HG03432 (cell line): ENCODE measurements around the gene MGMT.

Experiments
- ATAC-seq: cut with Tn5 transposase; IDR thresholded peaks from one replicate; pipeline ENCODE4 v1.9.1; 2021; ENCODE audit warnings: mild to moderate bottlenecking, moderate library complexity; ENCODE audit not compliant: unreplicated experiment

Gene MGMT

GRCh38 chr10:129678186-129678585 lies 211.1 kb downstream of the MGMT start:
- ATAC-seq: no peak

GRCh38 chr10:129679207-129679606 lies 212.2 kb downstream of the MGMT start:
- ATAC-seq: no peak

DNA sequence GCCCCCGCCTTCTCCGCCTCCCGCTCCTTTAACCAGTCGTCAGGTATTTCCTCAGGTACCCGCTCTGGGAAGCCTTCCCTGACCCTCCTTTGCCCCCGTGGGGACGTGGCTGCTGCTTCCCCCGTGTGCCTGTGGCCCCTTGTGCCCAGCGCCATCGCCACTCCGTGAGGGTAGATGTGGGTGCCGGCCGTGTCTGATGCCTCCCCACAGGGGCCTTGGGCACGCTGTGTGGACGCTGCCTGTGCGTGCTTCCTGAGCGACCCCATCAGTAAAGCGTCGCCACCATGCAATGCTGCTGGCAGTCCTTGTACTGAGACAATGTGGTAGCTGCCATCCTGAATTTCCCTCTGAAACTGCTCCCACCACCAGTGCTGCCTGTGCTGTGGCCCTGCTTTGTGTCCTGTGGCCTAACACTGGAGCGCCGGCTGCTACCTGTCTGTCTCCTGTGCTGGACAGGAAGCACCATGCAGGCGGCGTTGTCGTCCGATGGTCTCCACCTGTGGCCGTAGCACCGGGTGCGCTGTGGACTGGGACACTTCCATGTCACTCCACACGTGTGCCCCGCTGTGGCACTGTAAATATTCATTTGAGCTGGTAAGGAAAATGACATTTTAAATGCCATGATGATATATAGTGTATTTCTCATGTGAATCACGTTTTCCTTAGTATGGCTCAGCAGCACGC lies 213.8 kb downstream of the MGMT start:
- ATAC-seq: no peak

DNA sequence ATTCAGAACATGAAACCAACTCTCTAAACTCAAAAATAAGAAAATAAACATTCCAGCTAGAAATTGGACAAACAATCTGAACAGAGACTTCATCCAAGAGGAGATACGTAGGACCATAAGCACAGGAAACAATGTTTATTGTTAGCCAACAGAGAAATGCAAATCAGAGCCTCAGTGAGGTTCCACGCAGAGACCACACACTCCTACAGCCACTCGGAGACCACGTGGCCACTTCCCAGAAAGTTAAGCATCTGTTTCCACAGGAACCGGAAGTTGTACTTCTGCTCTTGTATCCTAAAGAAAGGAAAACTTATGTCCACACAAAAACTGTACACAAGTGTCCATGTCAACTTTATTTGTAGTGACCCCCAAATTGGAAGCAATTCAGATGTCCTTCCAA lies 214.8 kb downstream of the MGMT start:
- no peak for ATAC-seq

GRCh38 chr10:129683519-129683918 lies 216.5 kb downstream of the MGMT start:
- ATAC-seq: no peak

- ATAC-seq: no peak
Observed at GRCh38 chr10:129683920-129684319, 216.9 kb downstream of the MGMT start.

DNA sequence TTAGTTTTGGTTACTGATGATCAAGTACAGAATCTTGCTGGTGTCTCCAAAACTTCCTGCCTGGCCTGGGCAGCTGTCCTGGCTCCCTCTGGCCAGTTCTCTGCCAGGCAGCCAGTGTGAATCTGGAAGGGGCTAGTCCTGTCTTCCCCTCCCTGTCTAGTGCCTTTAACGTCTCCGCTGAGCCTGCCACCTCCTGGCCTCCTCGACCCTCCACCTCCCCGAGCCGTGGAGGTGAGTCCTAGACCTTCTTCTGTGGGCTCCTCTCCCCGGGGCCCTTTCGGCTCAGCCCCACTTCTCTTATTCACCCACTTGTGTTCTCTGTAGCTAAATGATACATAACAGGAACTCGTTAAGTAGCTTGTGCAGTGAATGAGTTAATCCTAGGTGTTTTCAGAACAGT lies 218.2 kb downstream of the MGMT start:
- ATAC-seq: no peak

DNA sequence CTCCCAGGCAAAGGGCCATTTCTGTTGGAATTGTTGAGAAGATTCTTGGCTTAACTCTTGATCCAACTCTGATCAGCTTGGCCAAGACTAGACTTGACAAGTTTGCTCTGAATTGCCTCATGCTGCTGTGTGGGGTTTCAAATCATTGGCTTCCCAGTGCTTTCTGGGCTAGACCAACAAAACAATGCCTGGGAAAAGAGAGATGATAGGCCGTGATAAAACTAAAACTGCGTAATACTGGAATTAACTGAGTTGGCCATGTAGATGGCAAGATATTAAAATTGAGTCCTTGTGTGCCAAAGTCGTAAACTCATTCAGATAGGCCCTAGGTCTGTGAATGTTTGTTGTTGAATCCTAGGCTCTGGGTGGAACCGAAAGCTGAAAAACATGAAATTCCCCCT lies 222.6 kb downstream of the MGMT start:
- ATAC-seq: no peak

DNA sequence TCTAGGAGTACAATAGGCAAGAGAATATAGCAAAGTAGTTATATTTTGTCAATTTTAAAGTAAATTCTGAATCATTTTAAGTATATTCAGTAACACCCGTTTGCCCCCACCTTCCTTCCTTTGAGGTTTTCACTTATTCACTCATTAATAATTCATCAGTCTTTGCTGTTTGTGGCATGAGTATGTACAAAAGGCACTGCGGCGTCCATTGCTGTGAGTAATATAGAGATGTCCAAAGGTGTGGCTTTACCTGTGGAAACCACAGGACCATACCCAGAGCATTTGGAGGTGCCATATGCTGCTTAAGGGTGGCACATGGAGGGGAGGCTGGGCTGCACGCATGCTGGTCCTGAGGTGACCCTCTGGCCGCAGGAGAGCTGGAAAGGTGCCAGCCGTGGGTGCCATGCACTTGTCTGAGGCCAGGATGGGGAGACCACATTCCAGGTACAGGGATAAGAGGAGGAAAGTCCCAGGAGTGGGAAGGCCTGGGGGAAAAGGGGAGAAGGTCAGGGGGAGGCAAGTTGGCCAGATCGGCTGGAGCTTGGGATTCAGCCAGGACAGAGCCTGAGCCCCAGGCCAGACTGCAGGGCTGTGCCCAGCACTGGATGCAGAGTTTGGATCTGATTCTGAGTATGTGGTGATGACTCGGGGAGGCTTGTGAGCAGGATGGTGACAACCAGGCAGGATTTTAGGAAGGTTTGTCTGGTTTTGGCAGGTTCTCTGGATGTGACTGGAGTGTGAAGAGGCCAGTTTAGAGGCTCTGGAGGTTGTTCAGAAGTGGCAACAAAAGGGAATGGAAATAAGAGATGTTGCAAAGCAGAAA lies 223.4 kb downstream of the MGMT start:
- ATAC-seq: no peak

DNA sequence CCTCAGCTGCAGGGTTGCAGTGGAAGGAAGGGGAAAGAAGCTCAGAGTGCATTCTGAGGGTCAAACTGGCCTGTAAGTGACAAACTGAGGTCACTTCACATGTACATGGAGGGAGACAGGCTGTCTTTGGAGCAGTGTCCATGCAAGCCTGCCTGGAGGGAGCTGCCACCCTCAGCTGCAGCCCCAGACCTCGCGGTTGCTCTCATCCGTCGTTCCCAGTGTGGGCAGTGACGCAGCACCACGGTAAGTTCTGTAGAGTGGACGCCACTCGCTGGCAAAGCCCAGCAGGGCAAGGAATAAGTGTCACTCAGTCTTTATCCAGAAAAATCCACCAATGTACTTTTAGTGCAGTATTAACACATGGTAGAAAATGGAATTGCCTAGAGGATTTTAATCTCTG lies 225.7 kb downstream of the MGMT start:
- ATAC-seq: no peak

DNA sequence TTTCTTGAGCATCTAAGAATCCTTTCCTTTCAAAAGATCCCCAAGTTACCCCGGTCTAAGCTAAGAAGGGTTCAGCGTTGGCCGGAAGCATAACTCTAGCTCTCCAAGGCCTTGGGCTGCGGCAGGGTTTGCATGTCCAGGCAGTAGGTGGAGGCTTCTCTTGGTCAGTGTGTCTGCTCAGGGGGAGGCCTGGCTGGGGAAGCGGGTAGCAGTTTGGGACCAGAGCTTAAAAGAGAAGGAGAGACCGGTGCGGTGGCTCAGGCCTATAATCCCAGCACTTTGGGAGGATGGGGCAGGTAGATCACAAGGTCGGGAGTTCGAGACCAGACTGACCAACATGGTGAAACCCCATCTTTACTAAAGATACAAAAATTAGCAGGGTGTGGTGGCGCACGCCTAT lies 226.3 kb downstream of the MGMT start:
- ATAC-seq: no peak

DNA sequence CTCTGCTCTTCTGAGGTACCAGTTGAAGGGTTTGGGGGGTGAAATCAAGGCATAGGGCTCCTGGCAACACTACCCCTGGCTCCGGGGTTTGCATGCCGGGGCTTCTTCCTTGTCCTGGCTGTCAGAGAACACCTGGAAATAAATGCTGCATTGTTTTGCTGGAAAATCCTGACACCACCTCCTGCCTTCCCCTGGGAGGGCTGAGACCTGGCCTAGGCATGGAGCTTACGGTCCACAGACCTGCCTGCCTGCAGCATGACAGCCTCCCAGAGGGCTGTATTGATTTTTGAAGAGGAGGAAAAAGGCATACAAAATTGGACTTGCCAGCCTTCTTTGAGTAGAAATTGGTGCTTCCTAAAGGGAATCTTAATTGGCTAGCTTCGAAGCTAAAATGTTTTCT lies 227.1 kb downstream of the MGMT start:
- no peak for ATAC-seq

- no peak for ATAC-seq
Observed at GRCh38 chr10:129694691-129695243, 227.7 kb downstream of the MGMT start.

DNA sequence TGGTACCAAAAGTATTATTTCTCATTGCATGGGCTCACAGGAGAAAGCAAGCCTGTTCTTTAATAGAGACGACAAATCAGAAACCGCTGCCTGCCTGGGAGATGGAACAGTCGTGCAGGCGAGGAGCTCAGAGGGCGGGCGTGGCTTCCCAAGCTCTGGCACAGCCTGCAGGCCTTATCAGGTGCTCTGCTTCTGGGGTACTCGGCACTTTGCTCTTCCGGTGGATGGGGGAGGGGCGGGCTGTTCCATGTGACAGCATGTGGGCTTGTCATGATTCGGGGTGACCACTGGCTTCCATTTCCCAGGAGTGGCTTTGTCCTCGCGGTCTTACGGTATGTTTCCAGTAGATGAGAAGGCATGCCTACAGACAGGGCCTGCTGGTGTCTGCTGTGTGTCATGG lies 228.6 kb downstream of the MGMT start:
- ATAC-seq: no peak

GRCh38 chr10:129696636-129697035 lies 229.6 kb downstream of the MGMT start:
- no peak for ATAC-seq

GRCh38 chr10:129697463-129698247 lies 230.6 kb downstream of the MGMT start:
- ATAC-seq: no peak

DNA sequence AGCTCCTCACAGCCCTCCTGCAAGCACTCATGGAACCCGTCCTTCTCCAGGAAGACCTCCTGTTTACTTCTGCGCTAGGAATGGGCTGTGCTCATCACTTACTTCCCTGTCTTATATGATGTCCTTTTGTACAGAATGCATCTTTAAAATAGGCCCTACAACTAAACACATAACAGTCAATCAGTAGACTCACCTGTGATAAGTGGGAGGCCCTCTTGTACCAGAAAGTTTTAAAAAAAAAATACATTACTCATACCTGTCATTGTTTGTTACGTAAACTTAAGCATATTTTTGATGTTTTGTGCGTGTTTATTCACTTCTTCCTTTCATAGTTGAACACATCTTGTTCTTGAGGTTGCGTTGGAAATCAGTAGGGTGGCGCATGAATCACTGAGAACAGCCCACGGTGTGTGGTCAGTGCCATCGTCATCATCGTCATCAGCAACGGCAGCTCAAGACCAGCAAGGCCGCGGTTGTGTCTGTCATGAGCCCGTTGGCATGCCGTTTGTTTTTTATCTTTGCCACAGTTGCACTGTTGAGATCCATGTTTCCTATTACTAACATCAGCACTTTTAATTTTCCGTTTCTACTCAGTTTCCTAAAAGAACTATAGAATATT lies 232.8 kb downstream of the MGMT start:
- no peak for ATAC-seq

DNA sequence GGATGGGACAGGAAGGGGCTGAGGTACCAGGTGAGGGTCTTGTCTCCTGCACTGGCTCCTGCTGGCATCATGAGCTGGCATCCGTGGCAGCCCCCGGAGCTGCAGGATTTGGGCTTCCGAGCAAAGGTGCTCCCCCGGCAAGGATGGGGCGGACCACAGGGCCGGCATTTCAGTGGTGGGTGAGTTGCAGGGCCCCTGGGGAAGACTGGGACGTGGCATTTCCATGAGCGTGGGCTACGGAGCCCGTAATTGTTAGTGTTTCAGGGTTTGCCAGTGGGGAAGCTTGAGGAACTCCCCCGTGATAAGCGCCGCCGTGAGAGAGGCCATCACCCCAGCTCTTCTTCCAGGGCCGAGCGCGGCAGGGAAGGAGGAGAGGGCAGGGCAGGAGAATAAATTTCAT lies 235.6 kb downstream of the MGMT start:
- no peak for ATAC-seq

- no peak for ATAC-seq
Observed at GRCh38 chr10:129703287-129704137, 236.5 kb downstream of the MGMT start.

DNA sequence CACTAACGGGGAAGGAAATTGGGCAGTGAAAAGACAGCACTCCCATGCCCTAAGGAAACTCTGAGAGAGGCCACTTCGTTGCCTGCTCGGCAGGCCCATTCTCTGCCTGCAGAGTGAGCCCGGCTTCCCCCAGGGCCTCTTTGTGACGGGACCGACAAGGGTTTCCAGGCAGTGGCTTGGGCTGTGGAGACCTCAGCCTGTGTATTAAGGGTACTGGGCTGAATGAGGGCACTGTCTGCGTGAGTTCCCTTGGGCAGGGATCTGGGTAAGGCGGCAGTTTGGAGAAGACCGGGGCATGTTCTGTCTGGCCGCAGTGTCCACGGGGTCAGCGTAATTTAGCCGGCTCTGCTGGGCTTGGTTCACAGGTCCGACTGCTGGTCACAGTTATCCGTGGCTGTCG lies 237.2 kb downstream of the MGMT start:
- no peak for ATAC-seq
